ENCODE data around the gene CDH26.

Gene CDH26

DNA sequence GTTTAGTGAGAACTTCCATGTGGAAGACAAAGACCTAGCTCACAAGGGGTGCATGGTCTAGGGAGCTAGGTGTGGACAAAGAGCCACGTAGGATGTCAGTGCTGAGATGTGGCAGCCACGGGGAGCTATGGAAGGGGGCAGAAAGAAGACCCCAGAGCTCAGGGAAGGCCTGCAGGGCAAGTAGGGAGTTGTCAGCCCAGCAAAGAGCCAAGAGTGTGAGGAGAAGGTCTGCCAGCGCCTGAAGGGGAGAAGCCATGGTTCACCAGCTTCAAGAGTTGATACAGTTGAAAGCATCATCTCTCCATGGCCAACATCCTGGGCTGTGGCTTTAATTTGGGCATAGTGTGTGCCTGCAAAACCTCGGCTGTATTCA lies 95.6 kb downstream of the CDH26 start:
- H3K4me3 ChIP-seq (replicated peaks; ENCODE audit: low read depth, low read length), result no peak overlapping the region
- TF ChIP-seq, protein P1, sequence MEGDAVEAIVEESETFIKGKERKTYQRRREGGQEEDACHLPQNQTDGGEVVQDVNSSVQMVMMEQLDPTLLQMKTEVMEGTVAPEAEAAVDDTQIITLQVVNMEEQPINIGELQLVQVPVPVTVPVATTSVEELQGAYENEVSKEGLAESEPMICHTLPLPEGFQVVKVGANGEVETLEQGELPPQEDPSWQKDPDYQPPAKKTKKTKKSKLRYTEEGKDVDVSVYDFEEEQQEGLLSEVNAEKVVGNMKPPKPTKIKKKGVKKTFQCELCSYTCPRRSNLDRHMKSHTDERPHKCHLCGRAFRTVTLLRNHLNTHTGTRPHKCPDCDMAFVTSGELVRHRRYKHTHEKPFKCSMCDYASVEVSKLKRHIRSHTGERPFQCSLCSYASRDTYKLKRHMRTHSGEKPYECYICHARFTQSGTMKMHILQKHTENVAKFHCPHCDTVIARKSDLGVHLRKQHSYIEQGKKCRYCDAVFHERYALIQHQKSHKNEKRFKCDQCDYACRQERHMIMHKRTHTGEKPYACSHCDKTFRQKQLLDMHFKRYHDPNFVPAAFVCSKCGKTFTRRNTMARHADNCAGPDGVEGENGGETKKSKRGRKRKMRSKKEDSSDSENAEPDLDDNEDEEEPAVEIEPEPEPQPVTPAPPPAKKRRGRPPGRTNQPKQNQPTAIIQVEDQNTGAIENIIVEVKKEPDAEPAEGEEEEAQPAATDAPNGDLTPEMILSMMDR (IDR thresholded peaks at IDR 0.05; ENCODE audit: low read length, missing control alignments), result no peak
- no peak for DNase-seq (ENCODE audit: low read depth)

DNA sequence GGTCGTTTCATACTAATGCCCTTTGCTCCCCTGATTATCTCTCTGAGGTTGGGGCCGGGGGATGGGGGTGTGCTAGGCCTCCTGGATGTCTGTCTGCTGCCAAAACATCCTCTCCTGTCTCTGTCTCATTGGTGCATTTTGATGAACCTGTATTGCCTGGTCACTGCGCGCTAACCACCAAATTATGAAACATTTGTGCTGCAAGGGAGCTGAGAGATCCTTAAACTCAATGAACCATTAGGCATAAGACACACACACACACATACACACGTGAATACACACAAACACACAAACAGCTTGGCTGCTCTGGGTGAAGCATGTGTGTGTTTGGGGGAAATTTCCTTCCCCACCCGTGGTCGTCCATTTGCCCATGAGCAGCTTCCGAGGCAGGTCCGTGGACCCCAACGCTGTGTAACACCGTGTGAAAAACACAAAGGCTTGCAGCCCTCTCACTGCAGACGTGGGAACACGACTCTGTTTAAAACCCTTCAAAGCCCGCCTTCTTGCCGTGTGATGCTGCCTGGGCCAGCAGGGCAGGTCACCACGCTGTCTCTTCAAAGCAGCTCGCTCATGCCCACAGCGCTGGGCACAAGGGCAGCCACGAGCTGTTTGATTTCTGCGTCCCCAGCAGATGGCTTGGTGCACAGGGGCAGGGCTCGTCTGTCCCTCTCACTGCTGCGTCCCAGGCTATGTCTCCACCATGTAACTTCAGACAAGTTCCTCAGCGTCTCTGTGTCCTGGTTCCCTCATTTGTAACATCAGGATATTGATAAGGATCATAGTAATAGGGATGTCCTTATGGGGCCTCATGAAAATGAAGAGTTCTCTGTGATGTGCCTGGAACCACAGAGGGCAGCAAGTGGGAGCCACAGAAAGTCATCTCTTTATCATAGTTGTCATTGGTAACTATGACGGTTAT lies 96.8 kb downstream of the CDH26 start:
- TF ChIP-seq, protein P1 (IDR thresholded peaks at IDR 0.05; ENCODE audit: low read length, missing control alignments), result no peak
- no peak for DNase-seq (ENCODE audit: low read depth)
- H3K4me3 ChIP-seq (replicated peaks; ENCODE audit: low read depth, low read length), result no peak overlapping the region

DNA sequence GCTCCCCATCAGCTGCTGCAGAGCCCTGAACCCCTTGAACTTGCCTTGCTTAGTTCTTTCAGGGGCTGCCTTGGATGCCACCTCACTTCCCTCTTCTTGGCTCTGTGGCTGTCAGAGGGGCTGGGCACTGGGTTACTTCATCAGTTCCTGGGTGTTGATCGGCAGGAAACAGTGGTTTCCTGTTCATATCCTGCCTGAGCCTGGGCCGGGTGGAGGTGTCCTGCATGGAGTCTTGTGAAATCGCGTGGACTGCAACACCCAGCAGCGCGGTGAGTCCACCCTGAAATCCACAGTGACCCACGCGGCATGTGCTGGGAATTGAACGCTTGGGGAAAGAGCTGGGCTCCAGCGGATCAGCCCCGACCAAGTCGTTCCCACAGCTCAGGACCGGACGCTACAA lies 97.5 kb downstream of the CDH26 start:
- no peak for DNase-seq (ENCODE audit: low read depth)
- no peak overlapping the region for H3K4me3 ChIP-seq (replicated peaks; ENCODE audit: low read depth, low read length)
- TF ChIP-seq, protein P1 (IDR thresholded peaks at IDR 0.05; ENCODE audit: low read length, missing control alignments), result no peak

DNA sequence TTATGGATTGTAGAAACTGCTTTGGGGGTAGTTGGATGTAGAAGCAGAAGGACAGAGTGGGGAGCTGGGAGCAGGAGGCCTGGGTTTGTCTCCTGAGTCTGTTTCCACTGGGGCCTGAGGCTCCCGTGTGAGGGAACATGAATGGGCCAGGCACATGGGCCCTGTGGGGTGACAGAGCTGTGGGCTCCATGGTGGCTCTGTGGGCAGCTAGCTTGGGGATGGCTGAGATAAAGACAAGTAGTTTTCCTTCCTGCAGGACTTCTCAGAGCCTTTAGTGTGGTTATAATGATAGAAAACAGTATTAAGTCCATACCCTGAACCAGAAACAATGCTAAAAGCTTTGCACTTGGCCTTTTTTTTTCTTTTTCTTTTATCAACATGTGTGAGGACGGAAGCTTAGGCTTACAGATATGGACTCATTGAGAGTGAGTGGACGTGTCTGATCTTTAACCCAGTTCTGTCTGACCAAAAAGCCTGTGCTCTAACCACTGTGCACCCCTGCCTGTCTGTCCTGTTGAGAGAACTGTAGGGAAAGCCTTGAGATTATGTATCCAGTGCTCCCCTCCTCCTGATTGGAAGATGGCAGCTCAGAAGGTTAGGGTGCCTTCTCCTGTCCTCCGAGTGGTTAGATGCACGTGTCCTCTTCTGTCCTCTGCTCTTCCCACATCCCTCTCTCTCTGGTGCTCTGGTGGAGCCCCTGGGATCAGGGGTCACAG lies 98.3 kb downstream of the CDH26 start:
- TF ChIP-seq, protein P1 (IDR thresholded peaks at IDR 0.05; ENCODE audit: low read length, missing control alignments), result no peak
- H3K4me3 ChIP-seq (replicated peaks; ENCODE audit: low read depth, low read length), result no peak overlapping the region
- DNase-seq (ENCODE audit: low read depth), result no peak

DNA sequence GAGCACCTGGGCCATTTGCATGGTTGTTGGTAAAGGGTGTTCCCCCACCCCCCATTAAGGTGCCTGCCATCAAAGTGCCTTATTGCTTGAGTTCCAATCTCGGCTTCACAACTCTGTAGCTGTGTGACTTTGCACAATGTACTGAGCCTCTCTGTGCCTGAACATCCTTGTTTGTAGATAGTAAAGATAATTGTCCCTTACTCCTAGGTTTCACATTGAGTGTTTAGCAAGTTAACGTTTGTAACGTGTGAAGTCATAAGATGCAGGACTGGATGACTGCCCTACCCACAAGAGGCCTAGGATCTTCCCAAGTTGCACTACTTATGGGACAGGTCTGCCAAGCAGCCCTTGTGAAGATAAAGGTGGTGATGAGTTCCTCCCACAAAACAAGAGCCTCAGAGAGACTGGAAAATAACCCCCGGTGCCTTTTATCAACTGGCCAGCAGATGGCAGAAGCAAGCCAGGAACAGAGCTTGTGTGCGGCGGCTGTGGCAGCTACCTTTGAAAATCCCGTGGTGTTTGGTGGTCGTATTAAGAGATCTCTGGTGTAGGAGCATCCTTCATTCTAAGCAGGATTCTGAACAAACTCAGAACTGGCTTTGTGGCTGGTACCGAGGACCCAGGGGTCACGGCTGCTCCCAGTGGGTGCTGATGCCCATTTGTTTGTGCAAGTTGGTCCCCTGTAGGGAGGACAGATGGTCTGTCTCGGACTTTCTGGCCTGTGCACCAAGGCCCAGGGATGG lies 99.1 kb downstream of the CDH26 start:
- no peak overlapping the region for H3K4me3 ChIP-seq (replicated peaks; ENCODE audit: low read depth, low read length)
- TF ChIP-seq, protein P1 (IDR thresholded peaks at IDR 0.05; ENCODE audit: low read length, missing control alignments), result peak; percentile 78
- peak; percentile 60 for DNase-seq (ENCODE audit: low read depth)

DNA sequence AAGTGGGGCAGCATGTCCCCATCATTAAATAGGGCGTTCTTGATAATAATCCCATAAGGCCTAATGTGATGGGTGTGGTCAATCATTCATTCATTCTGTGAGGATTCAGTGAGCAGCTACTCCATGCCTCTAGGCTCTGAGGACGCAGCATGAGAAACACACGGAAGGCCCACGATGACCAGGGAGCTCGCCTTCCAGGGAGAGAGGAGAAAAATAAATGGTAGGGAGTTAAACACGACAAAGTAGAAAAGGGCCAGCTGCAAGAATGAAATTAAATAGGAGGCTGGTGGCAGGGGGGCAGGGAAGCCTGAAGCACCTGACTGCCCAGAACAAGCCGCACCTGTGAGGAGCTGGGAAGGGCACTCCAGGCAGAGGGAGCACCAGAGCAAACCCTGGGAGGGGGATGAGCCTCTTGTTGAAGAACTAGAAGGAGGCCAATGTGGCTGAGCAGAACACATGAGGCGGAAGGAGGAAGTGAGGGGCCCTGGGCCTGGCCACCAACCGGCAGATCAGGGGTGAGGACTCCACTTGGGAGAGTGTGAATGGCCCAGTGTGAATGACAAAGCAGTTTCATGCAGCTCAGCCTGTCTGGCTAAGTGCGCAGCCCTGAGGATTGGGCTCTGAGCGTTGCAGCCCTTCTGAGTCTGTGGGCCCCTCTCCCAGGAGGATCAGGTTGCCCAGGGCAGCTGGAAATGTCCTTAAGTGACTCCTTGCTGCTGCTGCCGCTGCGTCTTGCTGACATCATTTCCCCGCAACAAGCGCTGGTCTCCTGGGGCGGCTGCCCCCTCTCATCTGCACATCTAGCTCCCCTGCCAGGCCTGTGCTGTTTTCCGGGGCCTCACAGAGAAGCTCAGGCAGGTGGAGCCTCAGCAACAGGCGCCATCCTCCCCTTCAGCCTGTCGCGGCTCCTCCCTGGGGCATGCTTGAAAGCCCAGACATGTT lies 99.9 kb downstream of the CDH26 start:
- H3K4me3 ChIP-seq (replicated peaks; ENCODE audit: low read depth, low read length), result no peak overlapping the region
- peak; percentile 10 for DNase-seq (ENCODE audit: low read depth)
- TF ChIP-seq, protein P1 (IDR thresholded peaks at IDR 0.05; ENCODE audit: low read length, missing control alignments), result no peak

All from fibroblast of pulmonary artery (primary cell).